Measurements from ENCODE around the gene SMYD2.

GRCh38 chr1:214318956-214319736 is 38.2 kb downstream of the SMYD2 start:
- TF ChIP-seq CTCF (conservative IDR thresholded peaks at IDR 0.05; ENCODE audit: low read depth in 2 of 2) = 0 out of 4 replicates have a peak, but pooled peaks of 1 of the 2 experiments have one; percentile 1
- no peak for TF ChIP-seq EZH2 (IDR thresholded peaks at IDR 0.05; ENCODE audit: low read depth, unreplicated experiment)
- no peak for TF ChIP-seq JUNB (IDR thresholded peaks at IDR 0.05; ENCODE audit: unreplicated experiment)
- no peak for TF ChIP-seq EZH2phosphoT487 (IDR thresholded peaks at IDR 0.05; ENCODE audit: unreplicated experiment)
- no peak for TF ChIP-seq POLR2AphosphoS5 (IDR thresholded peaks at IDR 0.05; ENCODE audit: low read depth)

All from GM23338 (cell line).